ENCODE measurements around the gene MTUS2. TPM values are rescaled to one million over a fixed set of nuclear protein-coding genes. Genes with fewer than 3 reads are reported as not detected.

The MTUS2 gene
- total and polyA plus RNA-seq, 2 donors (not counting 3 experiments of a cell fraction or from before 2014, with no cell fraction given): not detected

GRCh38 chr13:29542381-29542780 lies 722.2 kb downstream of the MTUS2 start:
- Histone ChIP-seq H3K79me2 (ENCODE audit: control insufficient read depth, insufficient read depth, low read length) (peaks cover 85% of the 10 kb centered on the region), H3K9me3 (replicated peaks; ENCODE audit: control insufficient read depth, insufficient read depth, low read length) (no peaks in the 10 kb centered on the region)
- dilution Hi-C loops (cut with MboI; ENCODE audit: extremely low pct_ligation_motif_present, low sequenced_read_pairs): no loop called here

More at GRCh38 chr13:29542381-29542780, 722.2 kb downstream of the MTUS2 start:
- no peak for TF ChIP-seq FOS (IDR thresholded peaks at IDR 0.05; ENCODE audit: borderline replicate concordance, insufficient read depth, low read length)
- no peak for TF ChIP-seq POLR2A (IDR thresholded peaks at IDR 0.05; ENCODE audit: low read depth, low read length)
- TF ChIP-seq, protein P1, sequence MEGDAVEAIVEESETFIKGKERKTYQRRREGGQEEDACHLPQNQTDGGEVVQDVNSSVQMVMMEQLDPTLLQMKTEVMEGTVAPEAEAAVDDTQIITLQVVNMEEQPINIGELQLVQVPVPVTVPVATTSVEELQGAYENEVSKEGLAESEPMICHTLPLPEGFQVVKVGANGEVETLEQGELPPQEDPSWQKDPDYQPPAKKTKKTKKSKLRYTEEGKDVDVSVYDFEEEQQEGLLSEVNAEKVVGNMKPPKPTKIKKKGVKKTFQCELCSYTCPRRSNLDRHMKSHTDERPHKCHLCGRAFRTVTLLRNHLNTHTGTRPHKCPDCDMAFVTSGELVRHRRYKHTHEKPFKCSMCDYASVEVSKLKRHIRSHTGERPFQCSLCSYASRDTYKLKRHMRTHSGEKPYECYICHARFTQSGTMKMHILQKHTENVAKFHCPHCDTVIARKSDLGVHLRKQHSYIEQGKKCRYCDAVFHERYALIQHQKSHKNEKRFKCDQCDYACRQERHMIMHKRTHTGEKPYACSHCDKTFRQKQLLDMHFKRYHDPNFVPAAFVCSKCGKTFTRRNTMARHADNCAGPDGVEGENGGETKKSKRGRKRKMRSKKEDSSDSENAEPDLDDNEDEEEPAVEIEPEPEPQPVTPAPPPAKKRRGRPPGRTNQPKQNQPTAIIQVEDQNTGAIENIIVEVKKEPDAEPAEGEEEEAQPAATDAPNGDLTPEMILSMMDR (IDR thresholded peaks at IDR 0.05; ENCODE audit: extremely low read depth in 1 of 2, insufficient read depth in 1 of 2, low read depth in 1 of 2, low read length in 2 of 2): no peak
- TF ChIP-seq GATA2 (IDR thresholded peaks at IDR 0.05; ENCODE audit: insufficient read depth, insufficient read length, low read depth, low read length): no peak
- Histone ChIP-seq H3K4me3 (replicated peaks in 1 of 3; ENCODE audit: insufficient read depth in 1 of 3, low read depth in 1 of 3, low read length in 3 of 3) (no peak overlapping the region), H3K4me1 (ENCODE audit: control insufficient read depth, extremely low read depth, insufficient read depth, low read length) (peaks cover 32% of the 10 kb centered on the region), H3K9ac (replicated peaks; ENCODE audit: extremely low read depth, insufficient read depth, low read length) (no peak overlapping the region), H3K27ac (ENCODE audit: insufficient read depth, low read depth, low read length) (no peak overlapping the region), H3K9me1 (replicated peaks; ENCODE audit: control insufficient read depth, extremely low read depth, insufficient read depth, low read length) (no peaks in the 10 kb centered on the region), H4K20me1 (replicated peaks; ENCODE audit: control insufficient read depth, extremely low read depth, insufficient read depth, low read length) (no peaks in the 10 kb centered on the region), H3K36me3 (ENCODE audit: control insufficient read depth in 2 of 2, extremely low read depth in 1 of 2, insufficient read depth in 2 of 2, low read length in 2 of 2) (peaks cover 0 to 3% of the 10 kb centered on the region in 2 experiments), H2AFZ (ENCODE audit: low read depth, low read length) (no peak overlapping the region), H3K4me2 (ENCODE audit: insufficient read depth, low read length) (no peak overlapping the region), H3K27me3 (ENCODE audit: control insufficient read depth in 2 of 2, insufficient read depth in 2 of 2, low read length in 2 of 2) (no peaks in the 10 kb centered on the region)
- POLR2A ChIA-PET: interaction anchor here (0.6 to 0.7 kb wide), 2 partner anchors 61 to 1587 kb away, joined by 3 to 7 read pairs; no protein-coding TSS in a partner anchor
- FAIRE-seq (no peak), DNase-seq (ENCODE audit: low read depth, low spot score) (no peak)
- BruUV-seq (replicated peaks): no TSS peak
- CTCF ChIA-PET: interaction anchor here (0.9 to 1.6 kb wide), 3 partner anchors 22 to 166 kb away, joined by 3 to 4 read pairs (median 3); no protein-coding TSS in a partner anchor
- intact Hi-C loops (cut with micrococcal nuclease): no loop called here
